ENCODE results near the gene ZNF267.

DNA sequence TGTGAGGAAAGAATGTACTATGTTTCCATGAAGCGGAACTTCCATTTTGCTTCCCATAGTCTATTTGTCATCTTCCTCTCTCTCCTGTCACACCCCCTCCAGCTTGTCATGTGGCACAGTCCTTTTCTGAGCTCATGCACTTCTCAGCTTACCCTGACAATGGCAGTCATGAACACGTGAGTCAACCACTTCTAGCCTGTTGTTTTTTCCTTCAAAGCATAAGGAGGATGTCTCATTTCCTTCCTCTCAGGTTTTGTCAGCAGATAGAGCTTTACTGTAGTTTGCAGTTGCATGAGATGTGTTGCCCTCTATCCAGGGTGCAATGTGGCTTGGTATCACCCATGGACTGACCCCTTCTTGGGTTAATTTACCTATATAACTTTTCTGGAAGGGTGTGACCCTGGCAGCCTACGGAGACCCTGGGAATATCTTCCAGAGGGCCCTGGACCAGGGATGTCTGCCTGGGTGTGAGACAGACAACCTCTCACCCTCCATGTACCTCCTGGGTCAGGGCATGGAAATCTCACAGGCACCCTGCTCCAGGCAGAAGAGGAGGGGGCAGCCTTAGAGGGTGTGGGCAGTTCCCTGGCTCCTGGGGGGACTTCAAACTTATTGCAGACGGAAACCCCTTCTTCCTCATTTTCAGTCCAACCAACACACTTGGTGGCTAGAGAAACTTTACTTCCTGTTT lies 4.0 kb upstream of the ZNF267 start:
- TF ChIP-seq, protein P1, sequence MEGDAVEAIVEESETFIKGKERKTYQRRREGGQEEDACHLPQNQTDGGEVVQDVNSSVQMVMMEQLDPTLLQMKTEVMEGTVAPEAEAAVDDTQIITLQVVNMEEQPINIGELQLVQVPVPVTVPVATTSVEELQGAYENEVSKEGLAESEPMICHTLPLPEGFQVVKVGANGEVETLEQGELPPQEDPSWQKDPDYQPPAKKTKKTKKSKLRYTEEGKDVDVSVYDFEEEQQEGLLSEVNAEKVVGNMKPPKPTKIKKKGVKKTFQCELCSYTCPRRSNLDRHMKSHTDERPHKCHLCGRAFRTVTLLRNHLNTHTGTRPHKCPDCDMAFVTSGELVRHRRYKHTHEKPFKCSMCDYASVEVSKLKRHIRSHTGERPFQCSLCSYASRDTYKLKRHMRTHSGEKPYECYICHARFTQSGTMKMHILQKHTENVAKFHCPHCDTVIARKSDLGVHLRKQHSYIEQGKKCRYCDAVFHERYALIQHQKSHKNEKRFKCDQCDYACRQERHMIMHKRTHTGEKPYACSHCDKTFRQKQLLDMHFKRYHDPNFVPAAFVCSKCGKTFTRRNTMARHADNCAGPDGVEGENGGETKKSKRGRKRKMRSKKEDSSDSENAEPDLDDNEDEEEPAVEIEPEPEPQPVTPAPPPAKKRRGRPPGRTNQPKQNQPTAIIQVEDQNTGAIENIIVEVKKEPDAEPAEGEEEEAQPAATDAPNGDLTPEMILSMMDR (IDR thresholded peaks at IDR 0.05; ENCODE audit: insufficient read depth, low read length): no peak
- TF ChIP-seq POLR2AphosphoS5 (IDR thresholded peaks at IDR 0.05; ENCODE audit: low read depth) (peak; percentile 51; the same call in 1 of the 2 replicates), SPI1 (IDR thresholded peaks at IDR 0.05; ENCODE audit: borderline replicate concordance, low read depth) (peak; percentile 67; the same call in 1 of the 2 replicates), GABPA (IDR thresholded peaks at IDR 0.05; ENCODE audit: low read depth) (no peak)
- TF ChIP-seq, protein P2, sequence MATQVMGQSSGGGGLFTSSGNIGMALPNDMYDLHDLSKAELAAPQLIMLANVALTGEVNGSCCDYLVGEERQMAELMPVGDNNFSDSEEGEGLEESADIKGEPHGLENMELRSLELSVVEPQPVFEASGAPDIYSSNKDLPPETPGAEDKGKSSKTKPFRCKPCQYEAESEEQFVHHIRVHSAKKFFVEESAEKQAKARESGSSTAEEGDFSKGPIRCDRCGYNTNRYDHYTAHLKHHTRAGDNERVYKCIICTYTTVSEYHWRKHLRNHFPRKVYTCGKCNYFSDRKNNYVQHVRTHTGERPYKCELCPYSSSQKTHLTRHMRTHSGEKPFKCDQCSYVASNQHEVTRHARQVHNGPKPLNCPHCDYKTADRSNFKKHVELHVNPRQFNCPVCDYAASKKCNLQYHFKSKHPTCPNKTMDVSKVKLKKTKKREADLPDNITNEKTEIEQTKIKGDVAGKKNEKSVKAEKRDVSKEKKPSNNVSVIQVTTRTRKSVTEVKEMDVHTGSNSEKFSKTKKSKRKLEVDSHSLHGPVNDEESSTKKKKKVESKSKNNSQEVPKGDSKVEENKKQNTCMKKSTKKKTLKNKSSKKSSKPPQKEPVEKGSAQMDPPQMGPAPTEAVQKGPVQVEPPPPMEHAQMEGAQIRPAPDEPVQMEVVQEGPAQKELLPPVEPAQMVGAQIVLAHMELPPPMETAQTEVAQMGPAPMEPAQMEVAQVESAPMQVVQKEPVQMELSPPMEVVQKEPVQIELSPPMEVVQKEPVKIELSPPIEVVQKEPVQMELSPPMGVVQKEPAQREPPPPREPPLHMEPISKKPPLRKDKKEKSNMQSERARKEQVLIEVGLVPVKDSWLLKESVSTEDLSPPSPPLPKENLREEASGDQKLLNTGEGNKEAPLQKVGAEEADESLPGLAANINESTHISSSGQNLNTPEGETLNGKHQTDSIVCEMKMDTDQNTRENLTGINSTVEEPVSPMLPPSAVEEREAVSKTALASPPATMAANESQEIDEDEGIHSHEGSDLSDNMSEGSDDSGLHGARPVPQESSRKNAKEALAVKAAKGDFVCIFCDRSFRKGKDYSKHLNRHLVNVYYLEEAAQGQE (IDR thresholded peaks at IDR 0.05; ENCODE audit: insufficient replicate concordance, low read depth): no peak
